ENCODE measurements around the gene NEK3. TPM values are rescaled to one million over a fixed set of nuclear protein-coding genes. Genes with fewer than 3 reads are reported as not detected.
"Not testable (repeated sequence)": the region's sequence is repeated elsewhere in the genome, so short reads cannot be mapped to it uniquely, and the experiment has no call there.

The NEK3 gene
- total and polyA plus RNA-seq, 2 donors (not counting 1 experiment from before 2014, with no cell fraction given) = 12.7 to 20.8 TPM

DNA sequence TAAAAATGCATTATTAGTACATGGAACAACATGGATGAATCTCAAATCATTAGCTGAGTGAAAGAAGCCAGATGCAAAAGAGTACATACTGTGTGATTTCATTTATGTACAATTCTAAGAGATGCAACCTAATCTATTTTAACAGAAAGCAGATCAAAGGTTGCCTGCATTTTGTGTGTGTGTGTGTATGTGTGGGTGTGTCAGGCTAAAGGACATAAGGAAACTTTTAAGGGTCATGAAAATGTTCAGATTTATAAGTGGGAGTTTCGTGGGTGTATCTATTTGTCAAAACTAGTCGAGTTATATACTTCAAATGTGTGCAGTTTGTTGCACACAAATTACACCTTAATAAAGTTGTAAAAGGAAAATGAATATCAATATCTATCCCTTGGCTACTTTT, 17.9 kb upstream of the NEK3 start:
- DNase-seq (ENCODE audit: low read depth in 2 of 2) = no peak
- Histone ChIP-seq H3K27me3 (ENCODE audit: control insufficient read depth, insufficient read depth, low read length) (no peaks in the 10 kb centered on the region), H3K27ac (ENCODE audit: insufficient read depth, low read length) (no peak overlapping the region), H3K4me2 (ENCODE audit: extremely low read depth, insufficient read depth, low read length) (no peak overlapping the region), H3K4me3 (replicated peaks in 1 of 4; ENCODE audit: control extremely low read depth in 1 of 4, insufficient read depth in 1 of 4, low read depth in 3 of 4, low read length in 4 of 4) (no peak overlapping the region), H3K9me3 (ENCODE audit: control insufficient read depth, insufficient read depth, low read depth, low read length) (no peaks in the 10 kb centered on the region), H3K4me1 (ENCODE audit: control insufficient read depth, extremely low read depth, insufficient read depth, low read length) (no peaks in the 10 kb centered on the region), H4K20me1 (ENCODE audit: control insufficient read depth, extremely low read depth, insufficient read depth, low read length) (no peaks in the 10 kb centered on the region), H2AFZ (ENCODE audit: low read length) (no peak overlapping the region), H3K79me2 (ENCODE audit: control insufficient read depth, insufficient read depth, low read length) (no peaks in the 10 kb centered on the region), H3K9ac (ENCODE audit: insufficient read depth, low read length) (no peak overlapping the region), H3K36me3 (ENCODE audit: control insufficient read depth, insufficient read depth, low read length) (peaks cover 5% of the 10 kb centered on the region)
- TF ChIP-seq, protein P1, sequence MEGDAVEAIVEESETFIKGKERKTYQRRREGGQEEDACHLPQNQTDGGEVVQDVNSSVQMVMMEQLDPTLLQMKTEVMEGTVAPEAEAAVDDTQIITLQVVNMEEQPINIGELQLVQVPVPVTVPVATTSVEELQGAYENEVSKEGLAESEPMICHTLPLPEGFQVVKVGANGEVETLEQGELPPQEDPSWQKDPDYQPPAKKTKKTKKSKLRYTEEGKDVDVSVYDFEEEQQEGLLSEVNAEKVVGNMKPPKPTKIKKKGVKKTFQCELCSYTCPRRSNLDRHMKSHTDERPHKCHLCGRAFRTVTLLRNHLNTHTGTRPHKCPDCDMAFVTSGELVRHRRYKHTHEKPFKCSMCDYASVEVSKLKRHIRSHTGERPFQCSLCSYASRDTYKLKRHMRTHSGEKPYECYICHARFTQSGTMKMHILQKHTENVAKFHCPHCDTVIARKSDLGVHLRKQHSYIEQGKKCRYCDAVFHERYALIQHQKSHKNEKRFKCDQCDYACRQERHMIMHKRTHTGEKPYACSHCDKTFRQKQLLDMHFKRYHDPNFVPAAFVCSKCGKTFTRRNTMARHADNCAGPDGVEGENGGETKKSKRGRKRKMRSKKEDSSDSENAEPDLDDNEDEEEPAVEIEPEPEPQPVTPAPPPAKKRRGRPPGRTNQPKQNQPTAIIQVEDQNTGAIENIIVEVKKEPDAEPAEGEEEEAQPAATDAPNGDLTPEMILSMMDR (conservative IDR thresholded peaks at IDR 0.05 in 1 of 2, IDR thresholded peaks at IDR 0.05 in 1 of 2; ENCODE audit: low read depth in 1 of 2, low read length in 2 of 2) = no peak
- no peak for TF ChIP-seq EZH2 (IDR thresholded peaks at IDR 0.05; ENCODE audit: low read length, missing control alignments)

DNA sequence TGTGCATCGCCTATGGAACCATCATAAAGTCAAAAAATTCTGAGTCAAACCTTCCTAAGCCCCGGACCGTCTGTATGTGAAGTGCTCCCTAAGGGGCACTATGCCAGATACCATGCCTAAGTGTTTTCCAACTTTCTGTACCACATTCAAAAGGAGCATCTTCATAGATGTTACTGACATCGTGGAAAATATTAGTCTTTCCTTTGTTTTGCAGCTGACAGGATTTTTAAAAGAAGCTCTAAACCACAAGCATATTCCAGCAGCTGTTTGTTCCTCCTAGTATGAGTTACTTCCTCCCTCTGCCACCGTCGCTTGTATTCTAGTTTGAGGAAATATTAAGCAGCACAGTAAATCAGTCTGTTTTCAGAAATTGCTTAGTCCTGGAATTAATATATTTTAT, 14.6 kb upstream of the NEK3 start:
- not testable (repeated sequence) for H3K4me1 ChIP-seq (ENCODE audit: control insufficient read depth, extremely low read depth, insufficient read depth, low read length); H3K4me3 ChIP-seq (replicated peaks in 1 of 4; ENCODE audit: control extremely low read depth in 1 of 4, insufficient read depth in 1 of 4, low read depth in 3 of 4, low read length in 4 of 4); H3K27ac ChIP-seq (ENCODE audit: insufficient read depth, low read length); H3K27me3 ChIP-seq (ENCODE audit: control insufficient read depth, insufficient read depth, low read length); H3K36me3 ChIP-seq (ENCODE audit: control insufficient read depth, insufficient read depth, low read length); DNase-seq (ENCODE audit: low read depth in 2 of 2); H3K9me3 ChIP-seq (ENCODE audit: control insufficient read depth, insufficient read depth, low read depth, low read length); H3K9ac ChIP-seq (ENCODE audit: insufficient read depth, low read length); H4K20me1 ChIP-seq (ENCODE audit: control insufficient read depth, extremely low read depth, insufficient read depth, low read length); H3K79me2 ChIP-seq (ENCODE audit: control insufficient read depth, insufficient read depth, low read length); H3K4me2 ChIP-seq (ENCODE audit: extremely low read depth, insufficient read depth, low read length); H2AFZ ChIP-seq (ENCODE audit: low read length)

DNA sequence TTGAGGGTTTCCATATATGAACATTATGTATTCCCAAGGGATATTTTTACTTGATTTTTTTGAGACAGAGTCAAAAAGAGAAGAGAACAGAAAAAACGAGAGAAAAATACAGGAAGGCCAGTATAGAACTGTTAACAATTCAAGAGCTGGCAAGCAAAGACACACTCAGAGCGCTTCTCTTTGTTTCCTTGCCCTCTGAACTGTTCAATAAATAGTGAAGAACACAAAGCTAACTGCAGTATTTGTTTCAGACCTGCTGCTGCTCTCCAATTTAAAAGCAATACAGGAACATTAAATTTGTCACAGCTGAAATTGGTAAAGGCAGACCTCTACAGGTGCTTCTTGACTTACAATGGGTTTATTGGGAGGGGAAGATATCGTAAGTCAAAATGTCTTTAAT, 14.0 kb upstream of the NEK3 start:
- no peaks in the 10 kb centered on the region for H3K79me2 ChIP-seq (ENCODE audit: control insufficient read depth, insufficient read depth, low read length)
- H3K9ac ChIP-seq (ENCODE audit: insufficient read depth, low read length) = no peak overlapping the region

DNA sequence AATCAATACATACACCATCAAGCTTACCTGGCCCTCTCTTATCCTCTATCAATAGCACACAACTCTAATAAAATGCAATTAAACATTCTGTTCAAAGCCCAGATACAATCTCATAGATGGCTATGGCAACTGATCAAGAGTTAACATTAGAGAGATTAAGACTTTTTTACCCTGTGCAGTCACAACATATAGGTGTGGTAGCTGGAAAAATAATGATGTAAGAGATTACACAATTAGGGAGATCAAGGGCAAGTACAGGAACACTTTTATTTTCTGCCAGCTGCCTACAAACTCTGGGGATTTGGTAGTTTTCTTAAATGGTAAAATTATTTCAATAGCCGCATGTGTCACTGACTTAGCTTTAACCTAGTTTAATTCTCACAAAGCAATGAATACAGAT, 12.3 kb upstream of the NEK3 start:
- H3K9me3 ChIP-seq (ENCODE audit: control insufficient read depth, insufficient read depth, low read depth, low read length); H3K4me1 ChIP-seq (ENCODE audit: control insufficient read depth, extremely low read depth, insufficient read depth, low read length); H3K4me2 ChIP-seq (ENCODE audit: extremely low read depth, insufficient read depth, low read length); H3K27ac ChIP-seq (ENCODE audit: insufficient read depth, low read length); H3K9ac ChIP-seq (ENCODE audit: insufficient read depth, low read length); H3K27me3 ChIP-seq (ENCODE audit: control insufficient read depth, insufficient read depth, low read length); H2AFZ ChIP-seq (ENCODE audit: low read length); H4K20me1 ChIP-seq (ENCODE audit: control insufficient read depth, extremely low read depth, insufficient read depth, low read length); H3K4me3 ChIP-seq (replicated peaks in 1 of 4; ENCODE audit: control extremely low read depth in 1 of 4, insufficient read depth in 1 of 4, low read depth in 3 of 4, low read length in 4 of 4); DNase-seq (ENCODE audit: low read depth in 2 of 2); H3K79me2 ChIP-seq (ENCODE audit: control insufficient read depth, insufficient read depth, low read length); H3K36me3 ChIP-seq (ENCODE audit: control insufficient read depth, insufficient read depth, low read length): not testable (repeated sequence)

More for the DNA sequence above, 14.0 kb upstream of the NEK3 start:
- Histone ChIP-seq H2AFZ (ENCODE audit: low read length) (no peak overlapping the region), H3K36me3 (ENCODE audit: control insufficient read depth, insufficient read depth, low read length) (no peaks in the 10 kb centered on the region), H4K20me1 (ENCODE audit: control insufficient read depth, extremely low read depth, insufficient read depth, low read length) (no peaks in the 10 kb centered on the region), H3K9me3 (ENCODE audit: control insufficient read depth, insufficient read depth, low read depth, low read length) (no peaks in the 10 kb centered on the region), H3K27ac (ENCODE audit: insufficient read depth, low read length) (no peak overlapping the region), H3K4me3 (replicated peaks in 1 of 4; ENCODE audit: control extremely low read depth in 1 of 4, insufficient read depth in 1 of 4, low read depth in 3 of 4, low read length in 4 of 4) (no peak overlapping the region), H3K27me3 (ENCODE audit: control insufficient read depth, insufficient read depth, low read length) (no peaks in the 10 kb centered on the region), H3K4me2 (ENCODE audit: extremely low read depth, insufficient read depth, low read length) (no peak overlapping the region), H3K4me1 (ENCODE audit: control insufficient read depth, extremely low read depth, insufficient read depth, low read length) (no peaks in the 10 kb centered on the region)
- no peak for DNase-seq (ENCODE audit: low read depth in 2 of 2)
- TF ChIP-seq, protein P1 (conservative IDR thresholded peaks at IDR 0.05 in 1 of 2, IDR thresholded peaks at IDR 0.05 in 1 of 2; ENCODE audit: low read depth in 1 of 2, low read length in 2 of 2) = no peak

DNA sequence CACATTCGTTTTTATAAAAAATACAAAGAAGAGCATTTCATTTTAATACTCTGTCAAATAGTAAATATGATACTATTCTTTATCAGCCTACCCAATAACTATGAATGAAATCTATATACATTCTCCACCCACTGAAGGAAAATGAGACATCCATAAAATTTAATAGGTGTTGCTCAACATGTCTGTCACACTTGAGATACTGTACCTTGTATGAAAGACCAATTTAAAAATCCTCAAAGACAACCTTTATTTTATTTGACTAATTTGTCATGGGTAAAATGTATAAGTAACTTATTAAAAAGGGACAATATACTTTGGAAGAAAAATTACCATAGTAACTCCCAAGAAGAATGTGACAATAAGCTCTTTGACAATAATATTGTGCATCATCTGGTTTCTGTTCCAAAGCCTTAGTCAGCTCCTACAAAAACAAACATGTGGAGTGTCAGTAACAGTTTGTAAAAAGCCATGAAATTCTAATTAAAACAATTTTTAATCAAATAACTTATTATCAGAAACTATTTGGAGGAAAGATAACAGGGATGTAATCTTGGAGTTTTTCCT, 11.5 kb upstream of the NEK3 start:
- H3K9me3 ChIP-seq (ENCODE audit: control insufficient read depth, insufficient read depth, low read depth, low read length); H3K4me3 ChIP-seq (replicated peaks in 1 of 4; ENCODE audit: control extremely low read depth in 1 of 4, insufficient read depth in 1 of 4, low read depth in 3 of 4, low read length in 4 of 4); DNase-seq (ENCODE audit: low read depth in 2 of 2); H3K27me3 ChIP-seq (ENCODE audit: control insufficient read depth, insufficient read depth, low read length); H3K4me2 ChIP-seq (ENCODE audit: extremely low read depth, insufficient read depth, low read length); H4K20me1 ChIP-seq (ENCODE audit: control insufficient read depth, extremely low read depth, insufficient read depth, low read length); H3K79me2 ChIP-seq (ENCODE audit: control insufficient read depth, insufficient read depth, low read length); H3K9ac ChIP-seq (ENCODE audit: insufficient read depth, low read length); H2AFZ ChIP-seq (ENCODE audit: low read length); H3K4me1 ChIP-seq (ENCODE audit: control insufficient read depth, extremely low read depth, insufficient read depth, low read length); H3K27ac ChIP-seq (ENCODE audit: insufficient read depth, low read length); H3K36me3 ChIP-seq (ENCODE audit: control insufficient read depth, insufficient read depth, low read length): not testable (repeated sequence)

Data from fibroblast of lung (primary cell).